H1 (cell line): ENCODE measurements around the gene SH3PXD2A. TPM values are rescaled to one million over a fixed set of nuclear protein-coding genes. Genes with fewer than 3 reads are reported as not detected.

Source experiments
- CTCF ChIA-PET: fragments of 300-600 bp; sonication (Branson Sonifier 250); formaldehyde crosslinking; loops from one replicate; lab custom pipeline; 2021; ENCODE audit not compliant: partially characterized antibody; lab: Charles Lee
- POLR2A ChIA-PET: fragments of 300-600 bp; sonication (Branson Sonifier 250); formaldehyde crosslinking; loops from one replicate; lab custom pipeline; 2021; ENCODE audit warnings: inconsistent platforms; ENCODE audit not compliant: partially characterized antibody; lab: Charles Lee
- DNase-seq, 2 experiments: peaks; one replicate each; pipeline versions ENCODE4 v3.0.0 to v3.0.0-alpha.2; 2010 to 2022; ENCODE audit warnings: low spot score in 2 of 2, low read depth in 1 of 2, mixed read lengths in 1 of 2
- FAIRE-seq: peaks from 2 replicates; lab custom pipeline; 2011; peaks lifted over from hg19 to GRCh38; lab: Jason Lieb, UNC
- H2AFZ ChIP-seq: 2 replicates; pipeline ENCODE4 v1.8.1; 2012; ENCODE audit warnings: low read length, inconsistent platforms
- H2AK5ac ChIP-seq: 2 replicates; pipeline ENCODE4 v1.6.1; 2013; ENCODE audit warnings: low read depth, low read length
- H2BK120ac ChIP-seq: replicated peaks from 2 replicates; pipeline ENCODE3; 2013; ENCODE audit warnings: low read depth, low read length, inconsistent platforms
- H2BK12ac ChIP-seq: 2 replicates; pipeline ENCODE4 v1.6.1; 2013; ENCODE audit warnings: low read depth, low read length
- H2BK15ac ChIP-seq: 2 replicates; pipeline ENCODE4 v1.6.1; 2013; ENCODE audit warnings: low read length
- H2BK20ac ChIP-seq: 2 replicates; pipeline ENCODE4 v1.6.1; 2013; ENCODE audit warnings: low read length
- H2BK5ac ChIP-seq: 2 replicates; pipeline ENCODE4 v1.6.1; 2013; ENCODE audit warnings: low read depth, low read length
- H3K14ac ChIP-seq: 2 replicates; pipeline ENCODE4 v1.6.1; 2013; ENCODE audit warnings: inconsistent platforms; ENCODE audit not compliant: insufficient read length
- H3K18ac ChIP-seq: 2 replicates; pipeline ENCODE4 v1.6.1; 2013; ENCODE audit warnings: low read length; ENCODE audit errors: extremely low read depth
- H3K23ac ChIP-seq: 2 replicates; pipeline ENCODE4 v1.6.1; 2013; ENCODE audit warnings: inconsistent platforms; ENCODE audit not compliant: insufficient read length
- H3K23me2 ChIP-seq: 2 replicates; pipeline ENCODE4 v1.6.1; 2013; ENCODE audit warnings: low read depth, low read length
- H3K27ac ChIP-seq: 2 replicates; pipeline ENCODE4 v1.6.1; 2011; ENCODE audit warnings: low read depth, low read length, inconsistent platforms
- H3K27me3 ChIP-seq, 4 experiments: replicated peaks in 1 of 4; 1 replicate in 1 of 4; 2 replicates in 3 of 4; pipeline versions ENCODE4 v1.6.1 to v1.8.1; 2011 to 2013; ENCODE audit warnings: low read length in 3 of 4, mild to moderate bottlenecking in 3 of 4, inconsistent platforms in 2 of 4, mixed read lengths in 2 of 4, moderate library complexity in 1 of 4; ENCODE audit not compliant: control insufficient read depth in 3 of 4, insufficient read depth in 3 of 4; ENCODE audit errors: extremely low read depth in 1 of 4
- H3K36me3 ChIP-seq, 4 experiments: 2 replicates each; pipeline versions ENCODE4 v1.6.1 to v1.8.1; 2011 to 2013; ENCODE audit warnings: mild to moderate bottlenecking in 4 of 4, low read length in 3 of 4, moderate library complexity in 2 of 4, control low read depth in 1 of 4, inconsistent platforms in 1 of 4; ENCODE audit not compliant: insufficient read depth in 4 of 4, control insufficient read depth in 2 of 4
- H3K4ac ChIP-seq: replicated peaks from 2 replicates; pipeline ENCODE3; 2013; ENCODE audit warnings: low read length, low read depth, mixed read lengths, inconsistent platforms; ENCODE audit not compliant: insufficient read length
- H3K4me1 ChIP-seq, 4 experiments: replicated peaks in 1 of 4; 1 replicate in 1 of 4; 2 replicates in 3 of 4; pipeline versions ENCODE4 v1.6.1 to v1.8.1; 2011 to 2013; ENCODE audit warnings: low read length in 3 of 4, inconsistent platforms in 2 of 4, mixed read lengths in 1 of 4; ENCODE audit not compliant: insufficient read depth in 4 of 4, control insufficient read depth in 3 of 4
- H3K4me2 ChIP-seq, 2 experiments: 2 replicates each; pipeline versions ENCODE4 v1.6.1 to v1.8.1; 2011 to 2013; ENCODE audit warnings: low read depth in 2 of 2, low read length in 2 of 2, control low read depth in 1 of 2, inconsistent platforms in 1 of 2, mild to moderate bottlenecking in 1 of 2; ENCODE audit not compliant: insufficient read depth in 1 of 2
- H3K4me3 ChIP-seq, 4 experiments: fragments of 200-600, 300-600 bp in 1 of 4; sonication (generic), shearing (Covaris generic), sonication (Bioruptor Twin) in 1 of 4; 2 replicates each; pipeline versions ENCODE4 v1.5.1 to v1.8.1; 2011 to 2016; ENCODE audit warnings: low read length in 4 of 4, low read depth in 3 of 4, control low read depth in 2 of 4, inconsistent platforms in 2 of 4, mild to moderate bottlenecking in 2 of 4, mixed read lengths in 1 of 4, moderate library complexity in 1 of 4; ENCODE audit not compliant: insufficient read depth in 2 of 4; ENCODE audit errors: extremely low read depth in 1 of 4
- H3K56ac ChIP-seq: replicated peaks from 2 replicates; pipeline ENCODE3; 2013; ENCODE audit warnings: low read depth, mild to moderate bottlenecking, mixed read lengths, low read length, inconsistent platforms; ENCODE audit not compliant: insufficient read length
- H3K79me1 ChIP-seq: 2 replicates; pipeline ENCODE4 v1.6.1; 2013; ENCODE audit warnings: low read depth, low read length, control low read depth
- H3K79me2 ChIP-seq, 2 experiments: 2 replicates each; pipeline versions ENCODE4 v1.6.1 to v1.8.1; 2012 to 2013; ENCODE audit warnings: low read length in 2 of 2, mild to moderate bottlenecking in 2 of 2, inconsistent platforms in 1 of 2; ENCODE audit not compliant: insufficient read depth in 2 of 2, control insufficient read depth in 1 of 2
- H3K9ac ChIP-seq, 4 experiments: replicated peaks in 1 of 4; 1 replicate in 1 of 4; 2 replicates in 3 of 4; pipeline versions ENCODE4 v1.6.1 to v1.8.1; 2011 to 2013; ENCODE audit warnings: low read depth in 3 of 4, low read length in 3 of 4, control low read depth in 2 of 4, mild to moderate bottlenecking in 2 of 4, moderate library complexity in 2 of 4, inconsistent platforms in 1 of 4; ENCODE audit errors: extremely low read depth in 1 of 4
- H3K9me3 ChIP-seq, 2 experiments: 2 replicates each; pipeline versions ENCODE4 v1.6.1 to v1.8.1; 2012 to 2013; ENCODE audit warnings: mild to moderate bottlenecking in 2 of 2, moderate library complexity in 2 of 2, control low read depth in 1 of 2, inconsistent platforms in 1 of 2, low read depth in 1 of 2, low read length in 1 of 2, mixed read lengths in 1 of 2; ENCODE audit not compliant: insufficient read depth in 2 of 2
- H4K20me1 ChIP-seq, 2 experiments: replicated peaks in 1 of 2; 2 replicates each; pipeline versions ENCODE3 to v1.8.1; 2011 to 2013; ENCODE audit warnings: inconsistent platforms in 2 of 2, low read length in 2 of 2, mild to moderate bottlenecking in 1 of 2; ENCODE audit not compliant: insufficient read depth in 2 of 2, control insufficient read depth in 1 of 2
- H4K5ac ChIP-seq: 2 replicates; pipeline ENCODE4 v1.6.1; 2013; ENCODE audit warnings: low read length, low read depth, mixed read lengths, inconsistent platforms; ENCODE audit not compliant: insufficient read length
- H4K8ac ChIP-seq: 2 replicates; pipeline ENCODE4 v1.8.0; 2013; ENCODE audit warnings: mild to moderate bottlenecking, moderate library complexity, low read length, inconsistent platforms; ENCODE audit not compliant: insufficient read depth; ENCODE audit errors: extremely low read depth
- H4K91ac ChIP-seq: replicated peaks from 2 replicates; pipeline ENCODE3; 2013; ENCODE audit warnings: low read length, mixed read lengths, inconsistent platforms; ENCODE audit not compliant: insufficient read length
- ATF3 ChIP-seq: IDR thresholded peaks from 2 replicates; pipeline ENCODE4 v1.6.1; 2011; ENCODE audit warnings: low read depth, mild to moderate bottlenecking, low read length; ENCODE audit not compliant: insufficient read depth
- CREB1 ChIP-seq: IDR thresholded peaks from 2 replicates; pipeline ENCODE4 v1.6.1; 2012; ENCODE audit warnings: inconsistent platforms
- EP300 ChIP-seq, 2 experiments: IDR thresholded peaks; 1 replicate in 1 of 2; 2 replicates in 1 of 2; pipeline ENCODE4 v1.6.1; 2011 to 2012; ENCODE audit warnings: low read depth in 2 of 2, low read length in 2 of 2, mild to moderate bottlenecking in 2 of 2, borderline replicate concordance in 1 of 2, inconsistent platforms in 1 of 2, moderate library complexity in 1 of 2
- RNF2 ChIP-seq: fragments of 200-900, 300-1000 bp; sonication (generic); IDR thresholded peaks from 2 replicates; pipeline ENCODE4 v1.7.1; 2016; ENCODE audit warnings: borderline replicate concordance, low read depth, mild to moderate bottlenecking, antibody characterized with exemption, low read length; ENCODE audit not compliant: poor library complexity, severe bottlenecking; ENCODE audit errors: missing control alignments
- WGBS, 2 experiments: shearing (Covaris generic) in 1 of 2; methylation state at CpG; one replicate each; pipeline versions ENCODE4 v1.1.6 to v1.1.7; 2013 to 2015; ENCODE audit warnings: low lambda C conversion rate in 2 of 2, mixed read lengths in 2 of 2, inconsistent platforms in 1 of 2, low coverage in 1 of 2, missing lambda C conversion rate in 1 of 2; ENCODE audit not compliant: insufficient replicate concordance in 2 of 2, insufficient coverage in 1 of 2, insufficient read length in 1 of 2; ENCODE audit errors: extremely low coverage in 1 of 2, missing lambda C conversion rate in 1 of 2; 5-methylcytosine and 5-hydroxymethylcytosine counted together
- polyA plus RNA-seq, 7 experiments: library from polyadenylated mRNA; depleted of rRNA in 3 of 7; stranded (reverse) in 5 of 7; unstranded in 2 of 7; fragments of >200 nt in 5 of 7; fragments of 200-250 nt in 2 of 7; gene quantifications; 1 replicate in 5 of 7; 2 replicates in 1 of 7; 4 replicates in 1 of 7; pipeline versions ENCODE4 v1.2.1 to v1.2.3, GENCODE V29; 2011 to 2013; ENCODE audit warnings: missing spikeins in 2 of 7, mixed read lengths in 2 of 7
- total RNA-seq: library from RNA; stranded (reverse); fragmentation: NEBNext Ultra II Directional; extraction: Animal tissue kit (Norgen Biotek cat#: 25700); gene quantifications from 2 replicates; pipeline ENCODE4 v1.2.1, GENCODE V29; 2021

SH3PXD2A gene
- total and polyA plus RNA-seq, 2 of the 8 experiments (the other 6 are each of a cell fraction or from before 2014, with no cell fraction given): 5.4 to 16.3 TPM

- Histone ChIP-seq H2AK5ac (no peak overlapping the region), H3K36me3 (no peaks in the 10 kb centered on the region), H4K5ac (no peak overlapping the region), H4K8ac (no peak overlapping the region; the same call in 1 of the 2 replicates), H3K56ac (no peak overlapping the region), H2BK15ac (no peak overlapping the region), H3K23me2 (peaks cover 3% of the 10 kb centered on the region; the same call in 1 of the 2 replicates), H3K18ac (no peak overlapping the region), H3K79me2 (no peaks in the 10 kb centered on the region), H3K4me2 (no peak overlapping the region), H2BK120ac (no peak overlapping the region), H3K79me1 (no peaks in the 10 kb centered on the region), H2BK20ac (no peak overlapping the region), H3K27ac (no peak overlapping the region), H3K9me3 (no peaks in the 10 kb centered on the region), H4K20me1 (peaks cover 0 to 2% of the 10 kb centered on the region in 2 experiments), H3K4me1 (no peaks in the 10 kb centered on the region), H3K23ac (no peak overlapping the region), H2AFZ (no peak overlapping the region), H4K91ac (no peak overlapping the region), H3K27me3 (no peaks in the 10 kb centered on the region), H3K14ac (no peak overlapping the region), H3K4me3 (no peak overlapping the region), H2BK5ac (no peak overlapping the region), H3K4ac (no peak overlapping the region), H3K9ac (no peak overlapping the region), H2BK12ac (no peak overlapping the region)
- POLR2A ChIA-PET: no interaction called here
- WGBS, 2 experiments: 78% methylated on average over 6 of the region's 6 CpGs; no CpG with 5 or more reads in 1 of the 2 experiments
- CTCF ChIA-PET: interaction anchor here (1.1 to 13.5 kb wide), 11 partner anchors 9 to 184 kb away, joined by 3 to 199 read pairs (median 16); partner anchors contain the start of gene SH3PXD2A
- DNase-seq: no peak
- FAIRE-seq: no peak
- TF ChIP-seq EP300 (IDR thresholded peaks at IDR 0.05; ENCODE audit: borderline replicate concordance in 1 of 2, low read depth in 2 of 2, low read length in 2 of 2) (no peak), ATF3 (no peak), CREB1 (no peak), RNF2 (no peak)
Measured at GRCh38 chr10:103706762-103707161, 148.6 kb downstream of the SH3PXD2A start.
